GM19468 (cell line): Measurements from ENCODE around the gene ZMYND10.
"Not testable (repeated sequence)": the region's sequence is repeated elsewhere in the genome, so short reads cannot be mapped to it uniquely, and the experiment has no call there.

Experiments
- ATAC-seq: cut with Tn5 transposase; IDR thresholded peaks from one replicate; pipeline ENCODE4 v1.9.1; 2021; ENCODE audit warnings: mild to moderate bottlenecking, moderate library complexity, moderate number of reproducible peaks; ENCODE audit not compliant: unreplicated experiment; ENCODE audit errors: extremely low read depth

ZMYND10 gene

DNA sequence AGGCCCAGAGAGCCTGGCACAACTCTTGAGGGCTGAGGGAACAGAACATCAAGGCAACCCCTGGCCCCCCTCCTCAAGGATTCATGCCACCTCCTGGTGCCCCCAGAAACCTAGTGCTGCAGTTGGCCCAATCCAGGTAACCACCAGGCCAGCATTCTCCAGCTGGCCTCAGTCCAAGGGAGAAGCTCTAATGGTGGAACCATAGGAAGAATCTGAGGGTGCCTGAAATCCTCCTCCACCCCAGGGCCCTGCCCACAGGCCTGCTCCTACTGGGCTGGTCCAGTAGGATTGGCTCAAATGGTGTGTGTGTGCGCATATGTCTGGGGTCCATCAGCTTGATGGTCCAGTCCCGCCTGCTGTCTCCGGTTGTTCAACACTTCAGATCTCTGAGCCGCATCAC, 30.7 kb downstream of the ZMYND10 start:
- no peak for ATAC-seq

DNA sequence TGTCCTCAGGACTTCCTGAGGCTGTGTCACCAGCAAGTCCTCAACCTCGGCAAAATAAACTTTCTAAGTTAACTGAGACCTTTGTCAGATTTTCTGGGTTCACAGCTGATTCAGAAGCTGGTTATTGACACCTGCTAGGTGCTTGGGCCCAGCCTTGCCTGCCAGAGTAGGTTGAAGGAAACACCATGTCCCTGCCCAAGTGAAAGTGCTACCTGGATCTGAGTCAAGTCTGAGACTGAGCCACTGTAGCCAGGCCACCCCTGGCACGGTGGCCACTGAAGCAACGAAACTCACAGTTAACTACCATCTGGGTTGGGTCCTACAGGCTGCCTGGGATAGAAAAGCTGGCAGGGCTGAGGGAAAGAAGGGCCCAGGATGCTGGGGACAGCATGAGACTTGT, 31.2 kb downstream of the ZMYND10 start:
- ATAC-seq: no peak

DNA sequence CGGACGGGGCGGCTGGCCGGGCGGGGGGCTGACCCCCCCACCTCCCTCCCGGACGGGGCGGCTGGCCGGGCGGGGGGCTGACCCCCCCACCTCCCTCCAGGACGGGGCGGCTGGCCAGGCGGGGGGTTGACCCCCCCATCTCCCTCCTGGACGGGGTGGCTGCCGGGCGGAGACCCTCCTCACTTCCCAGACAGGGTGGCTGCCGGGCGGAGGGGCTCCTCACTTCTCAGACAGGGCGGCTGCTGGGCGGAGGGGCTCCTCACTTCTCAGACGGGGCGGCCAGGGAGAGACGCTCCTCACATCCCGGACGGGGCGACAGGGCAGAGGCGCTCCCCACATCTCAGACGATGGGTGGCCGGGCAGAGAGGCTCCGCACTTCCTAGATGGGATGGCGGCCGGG, 33.5 kb downstream of the ZMYND10 start:
- not testable (repeated sequence) for ATAC-seq

DNA sequence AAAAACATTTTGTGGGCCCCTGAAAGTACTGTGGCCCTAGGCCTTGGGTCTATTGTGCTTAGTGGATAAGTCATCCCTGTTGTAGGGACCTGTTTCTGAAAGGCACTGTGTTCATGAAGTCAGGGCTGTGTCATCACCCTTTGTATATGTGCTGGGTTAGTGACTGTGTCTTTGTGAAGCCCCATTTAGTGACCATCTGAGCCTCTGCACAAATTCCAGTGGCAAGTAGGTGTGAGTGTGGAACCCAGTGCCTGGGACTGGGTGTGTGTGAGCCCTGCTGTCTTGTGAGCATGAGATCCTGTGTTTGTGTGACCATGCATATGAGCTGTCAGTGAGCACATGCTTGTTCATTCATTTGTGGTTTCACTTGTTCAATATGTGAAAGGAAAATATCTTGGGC, 40.9 kb downstream of the ZMYND10 start:
- no peak for ATAC-seq

DNA sequence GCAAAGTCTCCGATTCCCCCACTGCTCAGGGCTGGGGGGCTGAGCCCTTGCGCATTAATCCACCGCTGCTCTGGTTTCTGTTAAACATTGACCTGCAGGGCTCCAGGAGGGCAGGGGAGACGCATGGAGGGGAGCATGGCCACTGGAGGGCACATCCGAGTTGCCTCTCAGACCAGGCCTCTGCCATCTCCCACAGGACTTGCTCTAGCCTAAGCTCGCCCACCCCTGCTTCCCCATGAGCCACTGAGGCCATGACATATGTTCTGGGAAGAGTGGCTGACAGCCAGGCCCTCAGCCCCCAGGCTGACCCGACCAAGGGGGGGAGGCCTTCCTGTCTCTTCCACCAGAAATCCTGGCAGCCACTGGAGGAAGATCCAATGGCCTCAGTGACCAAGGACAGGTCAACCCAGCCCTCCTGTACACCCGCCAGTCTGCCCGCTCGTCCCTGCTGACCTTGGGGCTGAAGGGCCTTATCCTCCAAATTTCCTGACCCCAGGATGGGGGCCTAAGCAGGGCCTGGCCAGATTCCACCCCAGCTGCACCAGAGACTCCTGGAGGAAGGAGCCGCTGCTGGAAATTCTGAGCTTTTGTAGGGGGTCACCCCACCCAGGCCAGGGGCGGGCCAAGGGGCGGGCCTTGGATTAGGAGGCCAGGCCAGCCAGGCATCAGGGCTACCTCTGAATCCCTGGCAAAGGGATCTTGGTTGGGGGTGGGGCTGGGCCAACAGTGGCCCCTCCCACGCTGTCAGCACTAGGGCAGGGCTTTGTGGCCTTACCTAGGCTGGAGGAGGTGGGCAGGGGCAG, 42.3 kb downstream of the ZMYND10 start, which contains the start of gene HYAL1:
TSS of gene HYAL1 (minus strand) at position 562 of the 803 bp plus-strand sequence. CDS start 618 bp downstream, outside the sequence.
- ATAC-seq: no peak

DNA sequence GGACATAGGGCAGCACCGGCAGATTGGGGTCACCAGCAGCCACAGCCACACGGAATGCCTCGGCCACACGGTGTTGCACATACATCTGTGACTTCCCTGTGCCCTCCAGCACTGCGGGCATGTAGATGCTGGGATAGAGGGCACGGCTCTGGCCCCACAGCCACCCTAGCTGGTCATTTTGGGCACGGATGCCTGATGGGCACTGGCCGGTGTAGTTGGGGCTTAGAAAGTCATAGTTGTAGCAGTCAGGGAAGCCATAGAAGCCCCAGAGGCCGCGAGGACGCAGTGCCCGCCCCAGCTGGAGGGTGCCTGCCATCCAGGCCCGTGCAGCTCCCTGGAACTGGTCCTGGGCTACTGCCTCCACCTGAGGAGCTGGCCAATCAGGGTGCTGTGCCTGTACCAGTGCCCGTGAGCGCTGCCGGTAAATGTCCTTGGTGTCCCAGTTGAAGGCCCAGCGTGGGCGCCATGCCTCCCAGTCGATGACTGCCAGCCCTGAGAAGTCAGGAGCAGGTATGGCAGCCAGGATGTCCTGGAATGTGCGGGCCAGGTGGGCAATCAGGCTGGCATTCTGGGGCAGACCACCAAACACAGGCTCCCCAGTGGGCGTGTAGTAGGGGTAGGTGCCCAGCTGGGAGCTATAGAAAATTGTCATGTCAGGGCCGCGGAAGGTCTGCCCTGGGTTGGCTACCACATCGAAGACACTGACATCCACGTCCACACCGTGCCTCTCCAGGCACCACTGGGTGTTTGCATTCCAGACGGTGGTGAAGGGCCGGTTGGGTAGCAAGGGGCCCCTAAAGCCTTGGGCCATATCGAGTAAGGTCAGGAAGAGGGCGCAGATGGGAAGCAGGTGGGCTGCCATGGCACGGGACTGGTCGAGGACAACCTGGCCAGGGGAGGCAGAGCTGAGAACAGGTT, 43.2 kb downstream of the ZMYND10 start:
- ATAC-seq: no peak

DNA sequence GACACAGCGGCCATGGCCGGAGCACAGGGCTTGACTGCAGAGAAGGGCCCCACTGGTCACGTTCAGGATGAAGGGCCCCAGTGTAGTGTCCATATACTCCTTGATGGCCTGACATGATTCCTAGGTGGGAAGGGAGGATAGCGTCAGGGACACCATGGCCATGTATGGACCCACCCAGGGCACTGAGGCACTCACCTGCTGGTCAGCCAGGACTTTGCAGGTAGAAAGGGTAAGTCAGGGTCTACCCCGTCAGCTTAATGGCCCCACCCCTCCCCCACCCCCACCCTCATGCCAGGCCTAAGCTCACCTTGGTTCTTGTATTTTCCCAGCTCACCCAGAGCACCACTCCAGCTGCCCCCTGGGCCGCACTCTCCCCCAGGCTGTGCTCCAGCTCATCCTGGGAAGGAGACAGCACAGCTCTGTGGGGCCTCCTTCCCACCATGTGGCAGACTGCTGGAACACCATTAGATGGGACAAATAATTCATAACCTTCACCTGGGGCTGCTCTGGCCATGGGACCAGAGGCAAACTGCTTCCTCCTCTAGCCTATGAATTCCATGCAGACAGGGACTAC, 44.8 kb downstream of the ZMYND10 start:
- no peak for ATAC-seq

DNA sequence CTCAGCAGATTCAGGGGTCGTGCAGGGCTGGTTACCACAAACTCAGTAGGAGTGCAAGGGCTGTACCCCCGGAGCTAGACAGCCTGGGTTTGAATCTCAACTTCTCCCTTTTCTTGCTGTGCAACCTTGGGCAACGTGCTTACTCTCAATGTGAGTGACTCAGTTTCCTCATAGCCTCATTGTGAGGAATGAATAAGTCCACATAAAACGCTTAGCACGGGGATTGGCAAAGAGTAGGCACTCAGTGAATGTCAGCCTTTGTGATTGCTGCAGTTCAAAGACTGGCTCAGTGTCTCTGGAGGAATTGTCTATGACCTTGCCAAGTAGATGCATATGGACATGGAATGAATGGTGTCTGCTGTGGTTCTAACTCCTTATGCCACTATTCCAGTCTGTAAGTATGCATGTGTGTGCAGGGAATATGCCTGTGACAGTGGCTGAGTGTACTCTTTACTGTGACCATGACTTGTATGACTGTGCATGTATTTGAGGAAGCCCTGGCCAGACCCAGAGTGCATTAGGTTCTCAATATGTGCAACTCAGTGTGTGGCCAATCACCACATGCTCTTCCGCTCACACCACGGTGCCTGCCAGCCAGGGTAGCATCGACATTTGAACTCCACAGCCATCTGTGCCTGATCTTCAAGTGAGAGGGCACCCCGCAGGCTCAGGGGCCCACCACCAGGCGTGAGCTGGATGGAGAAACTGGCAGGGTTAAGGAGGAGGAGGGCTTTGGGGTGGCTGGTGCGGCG, 45.4 kb downstream of the ZMYND10 start:
- ATAC-seq: no peak

DNA sequence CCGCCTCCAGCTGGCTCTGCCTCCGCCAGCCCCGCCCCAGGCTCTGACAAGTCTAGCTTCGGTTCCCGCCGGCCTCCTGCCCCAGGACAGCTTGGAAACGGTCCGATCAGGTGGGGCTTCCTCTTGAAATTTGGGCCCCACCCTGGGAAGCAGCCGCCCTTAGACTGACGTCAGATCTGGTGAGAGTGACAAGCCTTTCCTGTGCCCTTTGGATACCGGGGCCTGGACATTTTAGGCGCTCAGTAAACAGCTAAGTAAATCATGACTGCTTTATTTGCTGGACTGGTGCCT, 45.9 kb downstream of the ZMYND10 start:
- no peak for ATAC-seq

DNA sequence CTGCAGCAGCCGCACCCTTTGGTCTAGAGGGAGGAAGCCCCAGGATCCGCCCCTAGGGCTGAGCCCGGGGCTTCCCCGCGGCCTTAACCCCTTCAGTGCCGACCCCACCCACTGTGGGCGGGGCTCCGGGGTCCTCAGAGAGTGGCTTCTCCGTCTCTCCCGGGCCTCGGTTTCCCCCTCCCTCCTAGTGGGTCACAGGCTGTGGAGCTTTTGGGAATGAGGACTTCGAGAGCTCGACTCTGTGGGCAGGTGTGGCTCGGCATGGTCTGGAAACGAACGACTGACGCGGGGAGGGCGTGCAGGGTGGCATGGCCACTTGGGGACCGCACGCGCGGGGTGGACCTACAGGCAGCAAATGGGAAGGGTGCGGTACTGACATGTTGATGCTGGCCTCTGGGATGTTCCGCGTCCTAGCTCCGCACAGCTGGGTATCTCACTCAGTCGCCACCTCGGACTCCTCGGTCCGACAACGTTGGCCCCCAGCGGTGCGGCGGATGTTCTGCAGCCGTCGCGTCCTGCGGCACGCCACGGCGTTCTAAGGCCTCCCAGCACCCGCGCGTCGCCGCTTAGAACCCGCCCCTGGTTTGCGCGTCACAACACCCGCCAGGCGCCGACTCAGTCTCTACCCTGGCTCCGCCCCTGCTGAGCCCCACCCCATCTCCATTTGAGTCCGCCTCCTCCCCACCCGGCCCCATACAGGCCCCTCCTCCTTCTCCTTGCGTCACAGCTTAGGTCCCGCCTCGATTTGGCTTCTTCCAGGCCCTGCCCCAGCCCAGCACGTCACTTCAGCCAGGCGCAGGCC, 46.5 kb downstream of the ZMYND10 start, which contains the start of the genes HYAL3 and NAA80:
TSS of gene HYAL3 (minus strand) at position 570 of the 802 bp plus-strand sequence. CDS start 3,803 bp downstream, outside the sequence.
TSS of gene NAA80 (minus strand) at position 570 of the 802 bp plus-strand sequence. CDS start 1,942 bp downstream, outside the sequence.
- peak; percentile 69 for ATAC-seq

DNA sequence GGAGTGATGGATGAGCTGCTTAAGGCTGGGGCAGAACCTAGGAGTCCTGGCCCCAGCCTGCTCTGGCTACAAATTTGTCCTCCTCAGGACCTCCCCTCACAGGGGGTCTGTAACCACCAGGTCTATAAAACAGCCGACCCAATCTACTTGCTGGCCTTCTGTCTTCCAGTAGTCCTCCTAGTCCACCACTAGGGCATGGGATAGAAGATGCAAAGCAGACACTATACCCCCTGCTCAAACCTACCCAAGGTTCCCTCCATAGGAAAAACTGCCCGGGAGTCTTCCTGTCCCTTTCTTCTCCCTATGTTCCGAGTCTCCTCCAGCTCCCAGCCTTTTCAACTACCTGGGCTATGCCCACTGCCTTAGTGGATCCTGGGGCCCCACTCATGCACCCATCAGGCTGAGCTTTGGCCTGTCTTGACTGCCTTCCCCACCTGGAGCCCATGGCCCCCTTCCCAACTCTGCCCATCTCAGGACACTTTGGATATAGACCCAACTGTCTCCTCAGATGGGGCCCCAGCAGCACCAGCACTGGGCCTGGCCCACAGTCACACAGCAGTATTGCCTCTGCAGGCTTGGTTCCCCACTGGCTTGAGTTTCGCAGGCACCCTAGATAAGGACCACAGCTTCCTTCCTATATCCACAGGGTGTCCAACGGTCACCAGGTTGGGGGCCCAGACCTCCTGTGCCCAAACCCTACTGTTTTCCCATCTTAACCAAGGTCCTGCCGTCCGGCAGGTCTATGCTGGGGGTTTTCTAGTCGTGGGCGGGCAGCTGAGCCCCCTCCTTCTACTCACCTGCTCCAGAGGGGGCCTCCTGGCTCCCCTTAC, 47.4 kb downstream of the ZMYND10 start:
- ATAC-seq: no peak

DNA sequence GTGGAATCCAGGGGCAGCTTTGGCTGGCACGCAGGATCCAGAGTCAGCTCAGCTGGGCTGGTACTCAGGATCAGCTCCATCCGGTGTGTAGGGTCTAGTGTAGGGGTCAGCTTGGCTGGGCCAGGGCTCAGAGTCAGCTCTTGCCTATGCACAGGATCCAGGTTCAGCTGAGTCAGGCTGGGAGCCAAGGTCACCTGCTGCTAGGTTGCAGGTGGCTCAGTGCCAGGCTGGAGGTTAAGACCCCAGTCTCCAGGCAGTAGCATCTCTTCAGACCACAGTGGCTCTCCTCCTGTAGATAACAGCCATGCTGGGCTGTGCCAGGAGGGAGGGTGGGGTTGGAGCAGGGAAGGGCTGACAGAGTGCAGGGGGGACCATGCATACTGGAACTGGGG, 48.2 kb downstream of the ZMYND10 start:
- no peak for ATAC-seq

DNA sequence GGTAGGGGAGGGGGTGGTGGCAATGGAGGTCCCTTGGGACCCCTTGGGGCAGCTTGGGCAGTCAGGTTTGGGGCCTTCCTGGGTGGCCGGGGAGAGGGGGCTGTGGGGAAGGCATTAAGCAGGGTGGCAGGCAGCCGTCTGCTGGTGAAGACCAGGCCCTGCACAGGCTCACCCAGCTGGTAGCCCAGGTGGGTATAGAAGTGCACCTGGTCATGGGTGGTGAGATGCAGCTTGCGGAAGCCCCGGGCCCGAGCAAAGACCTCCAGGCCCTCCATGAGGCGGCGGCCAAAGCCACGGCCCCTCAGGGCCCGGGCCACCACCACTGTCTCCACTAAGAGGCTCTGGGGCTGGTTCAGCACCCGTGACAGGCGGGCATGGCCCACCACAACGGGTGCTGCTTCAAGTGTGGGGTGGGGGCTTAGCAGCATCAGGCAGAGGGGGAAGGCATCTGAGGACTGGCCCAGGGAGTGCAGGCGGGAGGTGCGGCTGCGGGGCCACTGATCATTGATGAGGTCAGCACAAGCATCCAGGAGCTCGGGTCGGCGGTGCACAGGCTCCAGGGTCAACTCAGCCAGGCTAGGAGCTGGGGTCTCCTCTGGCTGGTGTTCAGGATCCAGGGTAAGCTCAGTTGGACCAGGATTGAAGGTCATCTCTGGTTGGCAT, 48.7 kb downstream of the ZMYND10 start:
- ATAC-seq: no peak

DNA sequence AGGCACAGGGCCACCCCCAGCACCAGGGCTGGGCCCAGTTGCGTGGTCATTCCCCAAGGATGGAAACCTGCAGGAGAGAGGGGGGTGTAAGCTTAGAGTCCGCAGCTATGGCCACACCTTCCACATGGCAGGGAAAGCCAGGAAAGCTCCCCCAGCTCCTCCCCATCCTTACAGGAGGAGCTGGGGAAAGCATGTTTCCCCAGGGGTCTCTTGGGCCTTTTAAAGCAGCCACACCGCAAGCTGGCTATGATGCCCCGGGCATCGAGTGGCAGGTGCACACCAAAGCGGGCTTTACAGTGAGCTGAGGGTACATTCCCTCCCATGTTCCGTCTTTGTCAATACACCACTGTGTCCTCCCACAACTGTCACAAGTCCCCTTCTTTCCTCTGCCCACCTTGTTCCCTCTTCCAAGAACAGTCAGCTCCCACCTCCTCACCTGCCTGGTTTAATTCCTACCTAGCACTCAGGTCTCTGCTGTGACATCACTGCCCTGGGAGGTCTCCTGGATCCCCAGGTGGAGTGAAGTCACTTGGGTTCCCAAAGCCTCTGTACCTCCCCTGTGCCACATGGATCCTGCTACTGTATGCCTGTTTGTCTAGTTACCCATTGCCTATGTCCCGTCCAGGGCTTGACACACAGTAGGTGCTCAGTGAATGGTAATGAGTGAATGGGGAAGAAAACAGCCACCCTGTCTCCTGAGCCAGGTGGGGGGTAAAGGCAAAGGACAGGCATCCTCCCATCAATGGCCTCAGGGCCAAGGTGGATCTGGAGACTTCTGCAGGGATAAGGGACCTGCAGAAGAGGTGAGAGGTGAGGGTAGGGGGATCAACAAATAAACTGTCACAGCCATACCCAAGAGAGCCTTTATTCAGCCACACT, 49.7 kb downstream of the ZMYND10 start:
- ATAC-seq: no peak

DNA sequence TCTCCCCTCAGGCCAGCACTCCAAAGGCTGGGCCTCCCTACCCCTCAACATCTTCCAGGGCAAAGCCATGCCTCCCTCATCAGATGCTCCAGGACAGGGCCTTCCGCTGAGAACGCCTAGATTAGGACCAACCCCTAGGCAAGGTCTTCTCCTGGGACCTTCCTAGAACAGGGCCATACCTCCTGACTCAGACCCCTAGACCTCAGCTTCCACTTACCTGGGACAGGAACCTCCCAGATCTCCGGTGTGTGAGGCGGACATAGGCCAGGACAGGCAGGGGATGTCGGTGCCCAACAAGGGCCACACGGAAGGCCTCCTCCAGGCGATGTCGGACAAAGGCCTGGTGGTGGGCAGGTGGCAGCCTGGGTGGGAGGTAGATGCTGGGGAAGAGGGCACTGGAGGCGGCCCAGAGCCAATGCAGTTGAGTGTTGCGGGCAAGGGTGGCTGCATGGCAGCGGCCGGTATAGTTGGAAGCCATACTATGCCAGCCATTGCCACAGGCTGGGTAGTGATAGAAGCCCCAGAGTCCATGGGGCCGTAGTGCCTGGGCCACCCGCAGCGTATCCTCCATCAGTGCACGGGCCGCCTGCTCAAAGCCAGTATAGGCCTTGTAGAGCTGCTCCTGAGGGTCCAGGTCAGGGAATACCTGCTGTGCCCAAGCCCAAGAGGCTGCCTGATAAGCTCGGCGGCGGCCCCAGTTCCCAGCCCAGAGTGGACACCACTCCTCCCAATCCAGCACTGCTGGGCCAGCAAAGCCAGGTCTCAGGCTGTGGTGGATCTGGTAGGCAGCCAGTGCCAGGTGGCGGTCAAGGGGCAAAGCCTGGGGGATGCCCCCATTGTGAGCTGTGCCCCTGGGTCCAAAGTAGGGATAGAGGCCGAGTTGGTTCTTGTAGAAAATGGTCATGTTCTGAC, 50.8 kb downstream of the ZMYND10 start:
- no peak for ATAC-seq

DNA sequence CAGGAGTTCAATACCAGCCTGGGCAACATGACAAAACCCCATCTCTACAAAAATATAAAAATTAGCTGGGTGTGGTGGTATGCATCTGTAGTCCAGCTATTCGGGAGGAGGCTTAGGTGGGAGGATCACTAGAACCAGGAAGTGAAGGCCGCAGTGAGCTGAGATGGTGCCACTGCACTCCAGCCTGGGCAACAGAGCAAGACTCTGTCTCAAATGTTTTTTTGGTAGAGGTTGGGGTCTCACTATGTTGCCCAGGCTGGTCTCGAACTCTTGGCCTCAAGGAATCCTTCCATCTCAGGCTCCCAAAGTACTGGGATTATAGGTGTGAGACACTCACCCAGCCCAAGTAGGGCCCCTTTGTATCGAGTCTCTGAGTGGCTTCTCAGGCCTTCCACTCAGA, 51.4 kb downstream of the ZMYND10 start:
- ATAC-seq: no peak
